Cardiac fibroblast (primary cell): ENCODE data around the gene NOX5.

Source experiments
- DNase-seq, 2 donors: peaks; one replicate each; pipeline versions ENCODE4 v3.0.0 to v3.0.0-alpha.2; 2010; ENCODE audit warnings: low read depth in 2 of 2
- H3K4me3 ChIP-seq, 2 donors: replicated peaks in 1 of 2; 1 replicate in 1 of 2; 2 replicates in 1 of 2; pipeline ENCODE4 v1.5.1; 2011; ENCODE audit warnings: low read depth in 2 of 2, low read length in 2 of 2, mild to moderate bottlenecking in 2 of 2, moderate library complexity in 1 of 2
- TF ChIP-seq, protein P1 (sequence below): IDR thresholded peaks from one replicate; pipeline ENCODE4 v1.5.1; 2011; ENCODE audit warnings: low read depth, mild to moderate bottlenecking, low read length, inconsistent platforms

NOX5 gene

DNA sequence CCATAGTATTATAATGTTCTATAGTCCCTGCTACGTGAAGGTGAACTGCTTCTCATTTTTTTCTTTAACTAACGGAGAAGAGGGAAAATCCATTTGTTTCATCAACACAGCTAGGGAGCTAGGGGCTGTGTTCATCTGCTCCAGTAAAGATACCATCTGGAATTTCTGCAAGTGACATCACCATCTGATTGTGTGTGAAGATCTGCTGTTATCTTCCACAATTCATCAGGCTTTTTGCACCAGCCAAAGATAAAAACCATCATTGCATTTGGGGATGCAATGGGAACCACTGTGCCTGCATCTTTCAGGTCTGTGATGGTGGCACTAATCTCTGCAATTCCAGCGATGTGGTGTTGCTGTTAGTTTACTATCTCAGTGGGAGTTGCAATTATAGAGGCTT is 35.5 kb upstream of the NOX5 start:
- DNase-seq: no peak
- TF ChIP-seq, protein P1, sequence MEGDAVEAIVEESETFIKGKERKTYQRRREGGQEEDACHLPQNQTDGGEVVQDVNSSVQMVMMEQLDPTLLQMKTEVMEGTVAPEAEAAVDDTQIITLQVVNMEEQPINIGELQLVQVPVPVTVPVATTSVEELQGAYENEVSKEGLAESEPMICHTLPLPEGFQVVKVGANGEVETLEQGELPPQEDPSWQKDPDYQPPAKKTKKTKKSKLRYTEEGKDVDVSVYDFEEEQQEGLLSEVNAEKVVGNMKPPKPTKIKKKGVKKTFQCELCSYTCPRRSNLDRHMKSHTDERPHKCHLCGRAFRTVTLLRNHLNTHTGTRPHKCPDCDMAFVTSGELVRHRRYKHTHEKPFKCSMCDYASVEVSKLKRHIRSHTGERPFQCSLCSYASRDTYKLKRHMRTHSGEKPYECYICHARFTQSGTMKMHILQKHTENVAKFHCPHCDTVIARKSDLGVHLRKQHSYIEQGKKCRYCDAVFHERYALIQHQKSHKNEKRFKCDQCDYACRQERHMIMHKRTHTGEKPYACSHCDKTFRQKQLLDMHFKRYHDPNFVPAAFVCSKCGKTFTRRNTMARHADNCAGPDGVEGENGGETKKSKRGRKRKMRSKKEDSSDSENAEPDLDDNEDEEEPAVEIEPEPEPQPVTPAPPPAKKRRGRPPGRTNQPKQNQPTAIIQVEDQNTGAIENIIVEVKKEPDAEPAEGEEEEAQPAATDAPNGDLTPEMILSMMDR: no peak
- no peak overlapping the region for H3K4me3 ChIP-seq

DNA sequence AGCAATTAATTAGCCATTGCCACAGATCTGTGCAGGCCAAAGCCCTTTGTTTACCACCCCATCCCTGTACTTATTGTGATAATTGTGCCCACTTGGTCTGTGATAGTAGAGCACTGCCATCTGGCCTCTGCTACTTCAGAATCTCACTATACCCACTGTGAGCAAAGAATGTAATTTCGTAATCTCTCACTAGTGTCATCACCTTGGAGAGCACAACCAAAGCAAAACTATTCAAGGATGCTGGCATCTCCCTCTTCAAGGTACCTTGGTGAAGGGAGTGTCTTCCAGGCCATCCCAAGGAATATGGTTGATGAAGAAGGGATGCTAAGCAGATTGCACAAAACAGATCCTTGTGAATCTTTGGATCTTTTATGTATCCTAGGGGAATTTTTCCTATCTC is 34.7 kb upstream of the NOX5 start:
- TF ChIP-seq, protein P1: no peak
- no peak for DNase-seq
- H3K4me3 ChIP-seq: no peak overlapping the region

DNA sequence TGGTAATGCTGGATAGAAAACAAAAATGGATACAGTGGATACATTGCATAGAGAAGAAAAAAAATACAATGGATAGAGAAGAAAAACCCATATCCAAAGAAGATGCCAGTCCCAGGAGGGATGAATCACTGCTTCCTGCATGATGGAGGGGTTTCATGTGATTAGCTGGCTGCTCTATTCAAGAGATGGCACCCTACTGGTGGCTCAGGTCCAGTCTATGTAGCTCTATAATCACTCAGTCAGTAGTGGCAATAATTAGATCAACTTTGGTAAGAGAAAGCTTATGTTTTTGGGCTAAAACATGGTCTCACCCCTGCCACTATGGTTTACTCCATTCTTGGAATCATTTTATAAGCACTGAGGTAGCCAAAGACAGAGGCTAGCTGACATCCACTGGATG is 33.7 kb upstream of the NOX5 start:
- no peak overlapping the region for H3K4me3 ChIP-seq
- TF ChIP-seq, protein P1: no peak
- DNase-seq: no peak

DNA sequence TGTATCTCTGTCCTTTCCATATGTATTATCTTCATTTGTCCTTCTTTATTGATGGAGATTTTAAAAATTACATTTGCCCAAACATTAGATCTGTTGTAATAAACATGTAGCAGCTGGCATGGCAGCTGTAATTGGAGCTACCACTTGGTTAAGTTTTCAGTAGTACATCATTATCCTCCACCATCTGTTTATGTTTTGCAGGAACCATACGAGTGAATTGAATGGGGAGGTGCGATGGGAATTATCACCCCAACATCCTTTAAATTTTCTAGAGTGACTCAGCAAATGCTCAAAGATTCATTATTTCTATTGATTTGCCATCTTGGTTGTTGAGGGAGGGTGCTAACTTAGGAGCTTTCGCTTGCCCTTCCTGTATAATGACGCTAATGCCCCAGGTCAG is 32.6 kb upstream of the NOX5 start:
- no peak for DNase-seq
- TF ChIP-seq, protein P1: no peak
- H3K4me3 ChIP-seq: no peak overlapping the region

DNA sequence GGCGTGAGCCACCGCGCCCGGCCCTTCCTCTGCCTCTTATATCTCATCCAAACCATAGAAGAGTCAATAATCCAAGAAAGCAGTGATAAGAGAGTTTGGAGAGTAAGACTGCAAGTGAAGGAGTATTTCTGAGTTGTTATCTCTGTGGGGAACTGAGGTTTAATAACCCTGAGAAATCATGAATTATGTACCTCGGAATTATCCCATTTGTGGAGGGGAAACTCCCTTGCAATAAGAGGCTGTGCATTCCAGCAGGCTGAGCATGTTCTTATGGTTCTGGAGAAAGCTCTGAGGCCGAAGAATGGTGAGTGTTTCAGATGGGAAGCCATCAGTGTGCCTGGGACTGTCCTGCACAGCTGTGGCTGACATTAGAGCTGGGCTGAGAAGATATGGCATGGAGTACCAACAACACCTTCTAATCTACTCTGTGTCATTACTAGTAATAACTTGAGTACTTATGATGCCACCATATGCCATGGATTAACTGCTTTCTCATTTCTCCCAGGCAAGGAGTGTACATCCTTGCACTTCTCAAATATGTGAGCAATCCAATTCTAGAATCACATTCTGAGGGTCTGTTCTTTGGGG is 31.4 kb upstream of the NOX5 start:
- DNase-seq: no peak
- no peak overlapping the region for H3K4me3 ChIP-seq
- TF ChIP-seq, protein P1: no peak

DNA sequence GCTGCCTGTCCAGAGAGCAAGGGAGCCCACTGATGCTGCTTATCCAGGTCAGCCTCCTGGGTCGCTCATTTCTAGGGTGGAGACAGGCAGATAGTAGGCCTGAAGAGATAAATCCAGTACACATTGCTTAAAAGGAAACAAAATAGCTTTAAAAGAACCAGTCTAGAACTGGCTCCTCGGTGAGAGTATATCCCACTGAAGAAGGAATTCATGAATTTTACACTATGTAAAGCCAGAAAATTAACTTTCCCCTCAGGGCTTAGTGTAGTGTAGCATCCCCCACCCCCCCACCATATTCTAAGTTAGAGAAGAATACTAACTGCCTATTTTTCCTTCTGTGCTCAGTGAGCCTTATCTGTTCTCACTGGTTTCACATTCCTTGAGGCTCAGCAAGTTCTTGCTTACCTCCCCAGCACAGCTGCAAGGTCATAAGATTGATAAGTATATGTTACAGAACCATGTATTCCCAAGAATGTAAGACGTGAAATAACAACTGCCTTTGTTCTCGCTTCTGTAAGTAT is 30.5 kb upstream of the NOX5 start:
- peak in 1 of 2 donors; percentile 43 for DNase-seq
- TF ChIP-seq, protein P1: no peak
- no peak overlapping the region for H3K4me3 ChIP-seq

DNA sequence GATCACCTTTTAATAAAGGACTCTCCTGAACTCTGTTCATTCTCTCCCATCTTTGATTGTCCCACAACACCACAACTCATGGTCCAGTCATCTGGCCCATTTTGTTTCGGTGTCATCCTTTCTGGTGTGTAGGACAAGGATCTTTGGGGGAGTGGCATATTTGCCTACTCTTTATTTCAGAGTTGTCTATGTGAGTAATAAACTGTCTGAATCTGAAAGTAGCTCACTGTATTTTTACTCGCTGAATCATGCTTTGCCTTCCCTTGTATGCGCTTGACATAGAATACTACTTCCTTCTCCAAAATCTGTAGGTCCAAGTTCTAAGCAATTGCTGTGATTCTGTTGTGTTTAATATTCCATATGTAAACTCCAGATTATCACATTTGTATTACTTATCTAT is 29.9 kb upstream of the NOX5 start:
- no peak for DNase-seq
- H3K4me3 ChIP-seq: no peak overlapping the region
- TF ChIP-seq, protein P1: no peak
